SU-DHL-6 (cell line): ENCODE measurements around the gene MBD5.

Experiments
- H2AFZ ChIP-seq: fragments of 200-600 bp; sonication (generic); 2 replicates; pipeline ENCODE4 v1.6.1; 2014; ENCODE audit warnings: low read depth, mild to moderate bottlenecking, moderate library complexity, mixed read lengths, antibody characterized with exemption, low read length; ENCODE audit not compliant: severe bottlenecking
- H3F3A ChIP-seq: fragments of 200-600 bp; shearing (Covaris generic); 2 replicates; pipeline ENCODE4 v1.6.0; 2016; ENCODE audit warnings: antibody characterized with exemption, mild to moderate bottlenecking; ENCODE audit not compliant: insufficient read depth
- H3K27ac ChIP-seq: fragments of 200-600 bp; sonication (generic); 2 replicates; pipeline ENCODE4 v1.5.1; 2016; ENCODE audit warnings: low read depth, mild to moderate bottlenecking, low read length, moderate library complexity, mixed read lengths
- H3K27me3 ChIP-seq: fragments of 200-600 bp; sonication (generic), shearing (Covaris generic); 2 replicates; pipeline ENCODE4 v1.6.0; 2014; ENCODE audit warnings: mild to moderate bottlenecking, low read length
- H3K36me3 ChIP-seq: fragments of 200-600 bp; sonication (generic); 2 replicates; pipeline ENCODE4 v1.6.1; 2014; ENCODE audit warnings: mild to moderate bottlenecking, low read length, mixed read lengths
- H3K4me2 ChIP-seq: fragments of 300-600, 200-600 bp; shearing (Covaris generic), sonication (generic); 2 replicates; pipeline ENCODE4 v1.6.0; 2014; ENCODE audit warnings: low read length, low read depth, mild to moderate bottlenecking; ENCODE audit not compliant: poor library complexity, severe bottlenecking
- H3K4me3 ChIP-seq: fragments of 200-600 bp; sonication (generic); 2 replicates; pipeline ENCODE4 v1.5.1; 2014; ENCODE audit warnings: antibody characterized with exemption, low read length, mild to moderate bottlenecking, mixed read lengths; ENCODE audit not compliant: insufficient read depth, poor library complexity, severe bottlenecking
- H3K79me2 ChIP-seq: fragments of 200-600 bp; sonication (generic); 2 replicates; pipeline ENCODE4 v1.6.1; 2014; ENCODE audit warnings: mild to moderate bottlenecking, low read length, moderate library complexity; ENCODE audit not compliant: insufficient read depth
- H3K9ac ChIP-seq: fragments of 200-600 bp; sonication (generic); 2 replicates; pipeline ENCODE4 v1.7.0; 2014; ENCODE audit warnings: mild to moderate bottlenecking, low read length
- H3K9me2 ChIP-seq: fragments of 200-600 bp; sonication (generic); replicated peaks from 2 replicates; pipeline ENCODE4 v1.6.1; 2014; ENCODE audit warnings: low read length; ENCODE audit not compliant: insufficient read depth
- H3K9me3 ChIP-seq: fragments of 200-600 bp; sonication (generic); 2 replicates; pipeline ENCODE4 v1.6.1; 2014; ENCODE audit warnings: low read length, mixed read lengths; ENCODE audit not compliant: insufficient read depth
- H4K20me1 ChIP-seq: fragments of 200-600 bp; sonication (generic); 2 replicates; pipeline ENCODE4 v1.6.1; 2014; ENCODE audit warnings: low read depth, mild to moderate bottlenecking, antibody characterized with exemption, low read length, moderate library complexity, mixed read lengths
- EZH2phosphoT487 ChIP-seq: fragments of 200-600 bp; sonication (generic), shearing (Covaris generic); conservative IDR thresholded peaks from 2 replicates; pipeline ENCODE4 v1.6.1; 2018; ENCODE audit warnings: mild to moderate bottlenecking, antibody characterized with exemption, low read length, moderate library complexity, mixed read lengths
- TF ChIP-seq, protein P1 (sequence below): fragments of 200-600 bp; sonication (generic); IDR thresholded peaks from one replicate; pipeline ENCODE4 v1.5.1; 2017; ENCODE audit warnings: antibody characterized with exemption, mild to moderate bottlenecking, low read length, moderate library complexity; ENCODE audit not compliant: insufficient read depth, poor library complexity, severe bottlenecking

The MBD5 gene

GRCh38 chr2:148298196-148298595 lies 277.3 kb downstream of the MBD5 start:
- Histone ChIP-seq H3K4me3 (no peak overlapping the region), H2AFZ (no peak overlapping the region), H3K9me2 (no peaks in the 10 kb centered on the region), H3K27me3 (no peaks in the 10 kb centered on the region), H3K9ac (no peak overlapping the region), H3K4me2 (no peak overlapping the region), H4K20me1 (no peaks in the 10 kb centered on the region), H3F3A (no peaks in the 10 kb centered on the region), H3K36me3 (no peaks in the 10 kb centered on the region), H3K27ac (no peak overlapping the region), H3K79me2 (no peaks in the 10 kb centered on the region), H3K9me3 (no peaks in the 10 kb centered on the region)
- TF ChIP-seq, protein P1, sequence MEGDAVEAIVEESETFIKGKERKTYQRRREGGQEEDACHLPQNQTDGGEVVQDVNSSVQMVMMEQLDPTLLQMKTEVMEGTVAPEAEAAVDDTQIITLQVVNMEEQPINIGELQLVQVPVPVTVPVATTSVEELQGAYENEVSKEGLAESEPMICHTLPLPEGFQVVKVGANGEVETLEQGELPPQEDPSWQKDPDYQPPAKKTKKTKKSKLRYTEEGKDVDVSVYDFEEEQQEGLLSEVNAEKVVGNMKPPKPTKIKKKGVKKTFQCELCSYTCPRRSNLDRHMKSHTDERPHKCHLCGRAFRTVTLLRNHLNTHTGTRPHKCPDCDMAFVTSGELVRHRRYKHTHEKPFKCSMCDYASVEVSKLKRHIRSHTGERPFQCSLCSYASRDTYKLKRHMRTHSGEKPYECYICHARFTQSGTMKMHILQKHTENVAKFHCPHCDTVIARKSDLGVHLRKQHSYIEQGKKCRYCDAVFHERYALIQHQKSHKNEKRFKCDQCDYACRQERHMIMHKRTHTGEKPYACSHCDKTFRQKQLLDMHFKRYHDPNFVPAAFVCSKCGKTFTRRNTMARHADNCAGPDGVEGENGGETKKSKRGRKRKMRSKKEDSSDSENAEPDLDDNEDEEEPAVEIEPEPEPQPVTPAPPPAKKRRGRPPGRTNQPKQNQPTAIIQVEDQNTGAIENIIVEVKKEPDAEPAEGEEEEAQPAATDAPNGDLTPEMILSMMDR = no peak
- no peak for TF ChIP-seq EZH2phosphoT487

GRCh38 chr2:148299616-148300015 lies 278.7 kb downstream of the MBD5 start:
- H3K27me3 ChIP-seq = no peaks in the 10 kb centered on the region

DNA sequence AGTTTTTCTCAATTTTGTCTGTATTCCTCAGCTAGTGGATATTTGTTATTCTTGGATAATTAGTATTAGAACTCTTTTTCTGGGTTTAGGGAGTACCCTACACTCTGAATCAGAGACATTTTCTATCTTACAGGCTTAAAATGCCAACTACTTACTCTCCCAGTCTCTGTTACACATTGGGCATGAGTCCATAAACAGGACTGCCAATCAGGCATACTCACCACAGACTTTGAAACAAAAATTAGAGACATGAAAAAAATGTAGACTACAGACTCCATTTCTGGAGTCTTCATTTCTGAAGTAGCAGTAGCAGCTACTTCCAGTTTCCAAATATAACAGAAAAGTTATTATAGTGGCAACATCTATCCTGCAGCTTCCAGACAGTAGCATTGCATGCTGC lies 279.7 kb downstream of the MBD5 start:
- no peaks in the 10 kb centered on the region for H4K20me1 ChIP-seq
- H3K27me3 ChIP-seq = no peaks in the 10 kb centered on the region
- H3K36me3 ChIP-seq = no peaks in the 10 kb centered on the region
- H3K4me2 ChIP-seq = no peak overlapping the region
- H3K9ac ChIP-seq = no peak overlapping the region
- no peak overlapping the region for H3K4me3 ChIP-seq
- H3K27ac ChIP-seq = no peak overlapping the region
- no peaks in the 10 kb centered on the region for H3K9me2 ChIP-seq
- TF ChIP-seq, protein P1 = no peak
- no peak for TF ChIP-seq EZH2phosphoT487
- H2AFZ ChIP-seq = no peak overlapping the region
- H3K79me2 ChIP-seq = no peaks in the 10 kb centered on the region
- H3F3A ChIP-seq = no peaks in the 10 kb centered on the region
- no peaks in the 10 kb centered on the region for H3K9me3 ChIP-seq

More at GRCh38 chr2:148299616-148300015, 278.7 kb downstream of the MBD5 start:
- Histone ChIP-seq H3K9me2 (no peaks in the 10 kb centered on the region), H3K79me2 (no peaks in the 10 kb centered on the region), H3K9ac (no peak overlapping the region), H2AFZ (no peak overlapping the region), H3K36me3 (no peaks in the 10 kb centered on the region), H3K4me3 (no peak overlapping the region), H4K20me1 (no peaks in the 10 kb centered on the region), H3F3A (no peaks in the 10 kb centered on the region), H3K4me2 (no peak overlapping the region), H3K9me3 (no peaks in the 10 kb centered on the region), H3K27ac (no peak overlapping the region)
- TF ChIP-seq EZH2phosphoT487 = no peak
- TF ChIP-seq, protein P1 = no peak

GRCh38 chr2:148301362-148301761 lies 280.5 kb downstream of the MBD5 start:
- H3K9me2 ChIP-seq = no peaks in the 10 kb centered on the region
- H3F3A ChIP-seq = no peaks in the 10 kb centered on the region
- H3K79me2 ChIP-seq = no peaks in the 10 kb centered on the region
- no peaks in the 10 kb centered on the region for H4K20me1 ChIP-seq
- H2AFZ ChIP-seq = no peak overlapping the region
- no peak overlapping the region for H3K4me2 ChIP-seq
- no peaks in the 10 kb centered on the region for H3K27me3 ChIP-seq
- no peaks in the 10 kb centered on the region for H3K36me3 ChIP-seq
- H3K4me3 ChIP-seq = no peak overlapping the region
- no peak for TF ChIP-seq EZH2phosphoT487
- TF ChIP-seq, protein P1 = no peak
- H3K27ac ChIP-seq = no peak overlapping the region
- H3K9me3 ChIP-seq = no peaks in the 10 kb centered on the region
- no peak overlapping the region for H3K9ac ChIP-seq
